Fibroblast of lung (primary cell): ENCODE data around the gene HNRNPLL. TPM values are rescaled to one million over a fixed set of nuclear protein-coding genes. Genes with fewer than 3 reads are reported as not detected.
A peak's percentile ranks its signal among the peaks of the same experiment; 100 is the strongest.

ENCODE experiments used
- DNase-seq, 2 donors: peaks; one replicate each; pipeline versions ENCODE4 v3.0.0 to v3.0.0-alpha.2; 2010; ENCODE audit warnings: low read depth in 2 of 2
- H2AFZ ChIP-seq: 2 replicates; pipeline ENCODE4 v1.5.1; 2012; ENCODE audit warnings: low read length, control low read depth, inconsistent platforms
- H3K27ac ChIP-seq: 2 replicates; pipeline ENCODE4 v1.5.1; 2011; ENCODE audit warnings: low read length, control low read depth; ENCODE audit not compliant: insufficient read depth
- H3K27me3 ChIP-seq: 2 replicates; pipeline ENCODE4 v1.5.1; 2011; ENCODE audit warnings: mild to moderate bottlenecking, low read length; ENCODE audit not compliant: control insufficient read depth, insufficient read depth
- H3K36me3 ChIP-seq: 2 replicates; pipeline ENCODE4 v1.5.1; 2011; ENCODE audit warnings: low read length; ENCODE audit not compliant: control insufficient read depth, insufficient read depth
- H3K4me1 ChIP-seq: 2 replicates; pipeline ENCODE4 v1.5.1; 2011; ENCODE audit warnings: low read length; ENCODE audit not compliant: control insufficient read depth, insufficient read depth; ENCODE audit errors: extremely low read depth
- H3K4me2 ChIP-seq: 2 replicates; pipeline ENCODE4 v1.5.1; 2011; ENCODE audit warnings: low read length, control low read depth; ENCODE audit not compliant: insufficient read depth; ENCODE audit errors: extremely low read depth
- H3K4me3 ChIP-seq, 4 experiments: fragments of 200-600 bp in 1 of 4; sonication (generic) in 1 of 4; replicated peaks in 1 of 4; 2 replicates each; pipeline ENCODE4 v1.5.1; 2011 to 2016; ENCODE audit warnings: low read length in 4 of 4, low read depth in 3 of 4, mild to moderate bottlenecking in 3 of 4, control low read depth in 2 of 4, inconsistent platforms in 1 of 4, mixed read lengths in 1 of 4; ENCODE audit not compliant: insufficient read depth in 1 of 4; ENCODE audit errors: control extremely low read depth in 1 of 4
- H3K79me2 ChIP-seq: 2 replicates; pipeline ENCODE4 v1.5.1; 2012; ENCODE audit warnings: mild to moderate bottlenecking, low read length, inconsistent platforms; ENCODE audit not compliant: control insufficient read depth, insufficient read depth
- H3K9ac ChIP-seq: 2 replicates; pipeline ENCODE4 v1.5.1; 2011; ENCODE audit warnings: mild to moderate bottlenecking, low read length, control low read depth; ENCODE audit not compliant: insufficient read depth
- H3K9me3 ChIP-seq: 2 replicates; pipeline ENCODE4 v1.5.1; 2012; ENCODE audit warnings: low read depth, low read length; ENCODE audit not compliant: control insufficient read depth, insufficient read depth
- H4K20me1 ChIP-seq: 2 replicates; pipeline ENCODE4 v1.5.1; 2011; ENCODE audit warnings: low read length; ENCODE audit not compliant: control insufficient read depth, insufficient read depth; ENCODE audit errors: extremely low read depth
- CTCF ChIP-seq, 2 donors: IDR thresholded peaks in 1 of 2; conservative IDR thresholded peaks in 1 of 2; 1 replicate in 1 of 2; 2 replicates in 1 of 2; pipeline ENCODE4 v1.5.1; 2011 to 2012; ENCODE audit warnings: low read length in 2 of 2, control low read depth in 1 of 2, inconsistent platforms in 1 of 2, low read depth in 1 of 2, mild to moderate bottlenecking in 1 of 2
- EZH2 ChIP-seq: IDR thresholded peaks from 2 replicates; pipeline ENCODE4 v1.5.1; 2012; ENCODE audit warnings: low read length, control low read depth, mild to moderate bottlenecking; ENCODE audit errors: missing control alignments
- polyA plus RNA-seq, 2 donors: library from polyadenylated mRNA; depleted of rRNA in 1 of 2; stranded (reverse) in 1 of 2; unstranded in 1 of 2; fragments of >200 nt; gene quantifications; 2 replicates each; pipeline ENCODE4 v1.2.1, GENCODE V29; 2011 to 2012; ENCODE audit warnings: missing spikeins in 1 of 2
- total RNA-seq: library from RNA; depleted of rRNA; stranded (reverse); fragments of >200 nt; gene quantifications from 2 replicates; pipeline ENCODE4 v1.2.1, GENCODE V29; 2014

HNRNPLL gene
- total and polyA plus RNA-seq, 2 donors (not counting 1 experiment from before 2014, with no cell fraction given) = 36.4 to 51.4 TPM

DNA sequence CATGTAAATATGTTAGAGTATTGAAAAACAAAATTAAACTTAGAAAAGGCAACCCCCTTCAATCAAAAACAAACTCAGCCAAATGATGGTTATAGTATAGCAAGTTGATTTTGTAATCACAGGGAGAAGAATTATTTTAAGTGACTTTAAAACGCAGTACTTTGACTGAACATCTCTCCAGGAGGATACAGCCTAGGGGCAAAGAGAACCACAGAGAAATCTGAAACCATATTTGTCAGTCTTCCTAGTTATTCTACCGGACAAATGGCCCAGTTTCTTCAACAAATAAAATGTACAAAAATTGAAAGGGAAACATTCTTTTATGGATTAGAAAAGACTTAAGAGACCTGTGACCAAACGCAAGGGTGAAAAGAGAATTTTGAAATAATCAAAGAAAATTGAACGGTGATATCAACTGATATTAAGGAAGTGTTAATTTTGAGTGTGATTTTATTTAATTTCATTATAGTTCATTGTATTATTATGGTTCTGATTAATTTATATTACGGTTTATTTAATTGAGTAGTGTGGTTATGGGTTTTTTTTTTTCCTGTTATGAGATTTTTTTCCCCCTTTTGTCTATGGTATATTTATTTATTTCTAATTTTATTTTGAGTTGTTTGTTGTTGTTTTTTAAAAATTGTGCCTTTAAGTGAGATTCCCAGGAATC lies 75.3 kb downstream of the HNRNPLL start:
- Histone ChIP-seq H3K27ac (peak overlapping the region; percentile 44), H3K4me3 (peak overlapping the region; percentile 33 to 62 (median 44)), H3K9me3 (no peaks in the 10 kb centered on the region), H3K36me3 (no peaks in the 10 kb centered on the region), H3K79me2 (no peaks in the 10 kb centered on the region), H3K9ac (peak overlapping the region; percentile 66), H3K4me2 (peak overlapping the region; percentile 69), H4K20me1 (no peaks in the 10 kb centered on the region), H3K27me3 (no peaks in the 10 kb centered on the region), H3K4me1 (no peaks in the 10 kb centered on the region), H2AFZ (no peak overlapping the region)
- no peak for DNase-seq
- TF ChIP-seq EZH2 = no peak
- TF ChIP-seq CTCF (conservative IDR thresholded peaks at IDR 0.05 in 1 of 2, IDR thresholded peaks at IDR 0.05 in 1 of 2; ENCODE audit: low read depth in 1 of 2, low read length in 2 of 2) = no peak

DNA sequence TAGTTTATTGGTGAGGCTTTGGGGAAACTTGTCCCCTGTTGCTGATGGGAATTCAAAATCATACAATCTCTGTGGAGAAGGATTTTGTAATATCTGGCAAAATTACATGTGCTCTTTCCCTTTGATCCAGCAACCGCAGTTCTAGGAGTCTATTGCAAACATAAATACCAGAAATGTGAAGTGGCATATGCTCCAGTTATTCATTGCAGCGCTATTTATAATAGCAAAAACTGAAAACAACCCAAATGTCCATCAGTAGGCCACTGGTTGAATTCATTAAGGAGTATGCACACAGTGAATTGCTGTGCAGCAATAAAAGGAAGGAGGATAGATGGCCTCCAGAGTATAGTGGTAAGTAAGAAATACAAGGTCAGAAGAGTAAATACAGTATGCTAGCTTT lies 76.5 kb downstream of the HNRNPLL start:
- peak in 1 of 2 donors; percentile 71 for DNase-seq
- Histone ChIP-seq H3K79me2 (no peaks in the 10 kb centered on the region), H2AFZ (no peak overlapping the region), H3K27me3 (no peaks in the 10 kb centered on the region), H3K4me1 (no peaks in the 10 kb centered on the region), H3K36me3 (no peaks in the 10 kb centered on the region), H3K4me3 (no peak overlapping the region), H3K9me3 (no peaks in the 10 kb centered on the region), H3K27ac (no peak overlapping the region), H3K4me2 (no peak overlapping the region), H4K20me1 (no peaks in the 10 kb centered on the region), H3K9ac (no peak overlapping the region)
- no peak for TF ChIP-seq CTCF (conservative IDR thresholded peaks at IDR 0.05 in 1 of 2, IDR thresholded peaks at IDR 0.05 in 1 of 2; ENCODE audit: low read depth in 1 of 2, low read length in 2 of 2)
- TF ChIP-seq EZH2 = no peak

- no peak overlapping the region for H3K4me2 ChIP-seq
- DNase-seq = no peak
- H3K4me1 ChIP-seq = no peaks in the 10 kb centered on the region
- no peak overlapping the region for H3K4me3 ChIP-seq
- no peak overlapping the region for H3K27ac ChIP-seq
- no peak overlapping the region for H2AFZ ChIP-seq
- H3K27me3 ChIP-seq = no peaks in the 10 kb centered on the region
- TF ChIP-seq EZH2 (no peak), CTCF (conservative IDR thresholded peaks at IDR 0.05 in 1 of 2, IDR thresholded peaks at IDR 0.05 in 1 of 2; ENCODE audit: low read depth in 1 of 2, low read length in 2 of 2) (no peak)
- no peaks in the 10 kb centered on the region for H3K9me3 ChIP-seq
- H3K36me3 ChIP-seq = no peaks in the 10 kb centered on the region
- no peaks in the 10 kb centered on the region for H4K20me1 ChIP-seq
- no peak overlapping the region for H3K9ac ChIP-seq
- no peaks in the 10 kb centered on the region for H3K79me2 ChIP-seq
Observed at GRCh38 chr2:38524580-38524979, 78.1 kb downstream of the HNRNPLL start.
